Lower leg skin (tissue), 3 donors: Measurements from ENCODE around the gene TACR3.
"Not testable (repeated sequence)": the region's sequence is repeated elsewhere in the genome, so short reads cannot be mapped to it uniquely, and the experiment has no call there.

Experiments
- CTCF ChIP-seq, 3 donors: fragments of 450-650 bp; IDR thresholded peaks; one replicate each; pipeline ENCODE4 v1.5.1; 2016; ENCODE audit warnings: antibody characterized with exemption in 3 of 3, mild to moderate bottlenecking in 3 of 3, moderate library complexity in 2 of 3
- POLR2A ChIP-seq, 2 donors: fragments of 450-650 bp; IDR thresholded peaks; one replicate each; pipeline ENCODE4 v1.6.1; 2016 to 2017; ENCODE audit warnings: antibody characterized with exemption in 2 of 2, mild to moderate bottlenecking in 1 of 2, moderate library complexity in 1 of 2

DNA sequence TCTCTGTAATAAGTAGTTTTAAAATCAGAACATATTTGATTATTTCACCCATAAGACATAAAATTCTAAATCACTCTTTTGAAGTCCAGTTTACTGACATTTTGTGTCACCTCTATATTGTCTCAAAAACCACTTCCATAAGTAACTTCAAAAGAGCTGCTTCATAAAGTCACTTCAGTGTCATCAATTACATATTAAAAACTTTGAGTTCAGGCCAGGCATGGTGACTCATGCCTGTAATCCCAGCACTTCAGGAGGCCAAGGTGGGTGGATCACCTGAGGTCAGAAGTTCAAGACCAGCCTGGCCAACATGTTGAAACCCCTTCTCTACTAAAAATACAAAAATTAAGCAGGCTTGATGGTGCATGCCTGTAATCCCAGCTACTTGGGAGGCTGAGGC is 53.0 kb downstream of the TACR3 start:
- TF ChIP-seq CTCF, POLR2A (IDR thresholded peaks at IDR 0.05): not testable (repeated sequence)
